NCI-H2107 (cell line): Measurements from ENCODE around the gene KIAA1549.
"Not testable (repeated sequence)": the region's sequence is repeated elsewhere in the genome, so short reads cannot be mapped to it uniquely, and the experiment has no call there.

Experiments
- DNase-seq: peaks from one replicate; lab custom pipeline; 2025; lab: John Stamatoyannopoulos, UW

The KIAA1549 gene

GRCh38 chr7:138849701-138850100 lies 131.5 kb downstream of the KIAA1549 start:
- no peak for DNase-seq

- peak; percentile 17 for DNase-seq
These were observed 132.9 kb downstream of the KIAA1549 start for GRCh38 chr7:138848056-138848980.

- DNase-seq = no peak
These were observed 135.5 kb downstream of the KIAA1549 start for GRCh38 chr7:138845711-138846110.

- DNase-seq = no peak
These were observed 137.3 kb downstream of the KIAA1549 start for GRCh38 chr7:138843632-138844580.

- DNase-seq = no peak
These were observed 139.1 kb downstream of the KIAA1549 start for GRCh38 chr7:138842111-138842510.

GRCh38 chr7:138838166-138838565 lies 143.0 kb downstream of the KIAA1549 start:
- peak; percentile 11 for DNase-seq

GRCh38 chr7:138837627-138838026 lies 143.6 kb downstream of the KIAA1549 start:
- no peak for DNase-seq

- no peak for DNase-seq
These were observed 146.1 kb downstream of the KIAA1549 start for GRCh38 chr7:138835087-138835486.

- DNase-seq = no peak
These were observed 146.6 kb downstream of the KIAA1549 start for GRCh38 chr7:138834583-138834982.

GRCh38 chr7:138833596-138833995 lies 147.6 kb downstream of the KIAA1549 start:
- DNase-seq = no peak

- no peak for DNase-seq
These were observed 148.2 kb downstream of the KIAA1549 start for GRCh38 chr7:138832966-138833365.

- DNase-seq = no peak
These were observed 151.9 kb downstream of the KIAA1549 start for GRCh38 chr7:138829335-138829734.

GRCh38 chr7:138828302-138828701 lies 152.9 kb downstream of the KIAA1549 start:
- DNase-seq = no peak

- DNase-seq = no peak
These were observed 156.0 kb downstream of the KIAA1549 start for GRCh38 chr7:138825049-138825721.

GRCh38 chr7:138822867-138823535 lies 158.2 kb downstream of the KIAA1549 start:
- no peak for DNase-seq

- no peak for DNase-seq
These were observed 159.3 kb downstream of the KIAA1549 start for GRCh38 chr7:138821912-138822311.

GRCh38 chr7:138819625-138820024 lies 161.6 kb downstream of the KIAA1549 start:
- no peak for DNase-seq

GRCh38 chr7:138816650-138817049 lies 164.5 kb downstream of the KIAA1549 start:
- DNase-seq = no peak

GRCh38 chr7:138814816-138815332 lies 166.3 kb downstream of the KIAA1549 start:
- DNase-seq = no peak

- DNase-seq = no peak
These were observed 167.2 kb downstream of the KIAA1549 start for GRCh38 chr7:138813945-138814344.

- not testable (repeated sequence) for DNase-seq
These were observed 169.9 kb downstream of the KIAA1549 start for GRCh38 chr7:138811327-138811726.
